OCI-LY3 (cell line): ENCODE measurements around the gene TIAM2.

Experiments used
- CTCF ChIP-seq: fragments of 200-600, 300-600 bp; sonication (generic); IDR thresholded peaks from 2 replicates; pipeline ENCODE4 v1.5.1; 2014; ENCODE audit warnings: antibody characterized with exemption, low read length, low read depth
- EZH2phosphoT487 ChIP-seq: fragments of 200-600 bp; shearing (Covaris generic); IDR thresholded peaks from 2 replicates; pipeline ENCODE4 v1.6.1; 2018; ENCODE audit warnings: antibody characterized with exemption, mixed run types, low read depth

GRCh38 chr6:155267411-155267810 is 272.3 kb downstream of the TIAM2 start:
- no peak for TF ChIP-seq CTCF
- no peak for TF ChIP-seq EZH2phosphoT487
